ENCODE data around the gene RFTN1. TPM values are rescaled to one million over a fixed set of nuclear protein-coding genes. Genes with fewer than 3 reads are reported as not detected.

The RFTN1 gene
- total RNA-seq, 2 experiments from 2014 or later: 55.7 to 56.4 TPM

DNA sequence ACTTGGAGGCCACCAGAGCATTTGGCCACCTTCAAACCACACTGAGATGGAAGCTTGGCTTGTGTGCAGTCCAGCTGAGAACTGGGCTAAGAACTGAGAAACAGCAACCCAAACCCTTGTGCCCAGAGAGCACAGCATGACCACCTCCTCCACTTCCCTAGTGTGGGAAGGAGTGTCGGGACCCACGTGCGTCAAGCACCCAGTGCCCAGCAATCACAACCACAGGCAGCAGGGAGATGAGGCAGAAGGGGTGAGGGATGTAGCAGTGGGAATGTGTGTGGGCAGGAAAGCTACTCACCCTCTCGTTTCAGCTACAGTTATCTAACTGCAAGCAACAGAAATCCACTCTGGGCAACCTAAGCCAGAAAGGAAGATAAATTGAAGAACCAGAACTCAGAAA lies 25.0 kb upstream of the RFTN1 start:
- DNase-seq: no peak
- intact Hi-C loops (cut with DNase I, micrococcal nuclease): no loop called here
- no peak for ATAC-seq (ENCODE audit: poor library complexity)
- Histone ChIP-seq H3K27me3 (ENCODE audit: control insufficient read depth in 1 of 2, insufficient read depth in 2 of 2, low read length in 2 of 2) (peaks cover 0 to 5% of the 10 kb centered on the region in 2 experiments), H3K36me3 (ENCODE audit: insufficient read depth, low read length) (no peaks in the 10 kb centered on the region), H3K4me3 (ENCODE audit: low read length) (no peak overlapping the region), H3K4me1 (ENCODE audit: insufficient read depth, low read length) (no peaks in the 10 kb centered on the region), H3K9me3 (ENCODE audit: control insufficient read depth in 1 of 2, insufficient read depth in 1 of 2, low read length in 2 of 2) (no peaks in the 10 kb centered on the region), H3K27ac (ENCODE audit: low read depth in 1 of 2, low read length in 2 of 2) (no peak overlapping the region)
- no peaks in the 10 kb centered on the region for H3K36me3 Mint-ChIP-seq (ENCODE audit: low read depth)
- TF ChIP-seq, protein P1, sequence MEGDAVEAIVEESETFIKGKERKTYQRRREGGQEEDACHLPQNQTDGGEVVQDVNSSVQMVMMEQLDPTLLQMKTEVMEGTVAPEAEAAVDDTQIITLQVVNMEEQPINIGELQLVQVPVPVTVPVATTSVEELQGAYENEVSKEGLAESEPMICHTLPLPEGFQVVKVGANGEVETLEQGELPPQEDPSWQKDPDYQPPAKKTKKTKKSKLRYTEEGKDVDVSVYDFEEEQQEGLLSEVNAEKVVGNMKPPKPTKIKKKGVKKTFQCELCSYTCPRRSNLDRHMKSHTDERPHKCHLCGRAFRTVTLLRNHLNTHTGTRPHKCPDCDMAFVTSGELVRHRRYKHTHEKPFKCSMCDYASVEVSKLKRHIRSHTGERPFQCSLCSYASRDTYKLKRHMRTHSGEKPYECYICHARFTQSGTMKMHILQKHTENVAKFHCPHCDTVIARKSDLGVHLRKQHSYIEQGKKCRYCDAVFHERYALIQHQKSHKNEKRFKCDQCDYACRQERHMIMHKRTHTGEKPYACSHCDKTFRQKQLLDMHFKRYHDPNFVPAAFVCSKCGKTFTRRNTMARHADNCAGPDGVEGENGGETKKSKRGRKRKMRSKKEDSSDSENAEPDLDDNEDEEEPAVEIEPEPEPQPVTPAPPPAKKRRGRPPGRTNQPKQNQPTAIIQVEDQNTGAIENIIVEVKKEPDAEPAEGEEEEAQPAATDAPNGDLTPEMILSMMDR (IDR thresholded peaks at IDR 0.05): no peak
- ChIA-PET POLR2A (no interaction called here), CTCF (no interaction called here)
- no peak overlapping the region for H3K27ac Mint-ChIP-seq
- no peaks in the 10 kb centered on the region for H3K4me1 Mint-ChIP-seq (ENCODE audit: low read depth)
- no peaks in the 10 kb centered on the region for H3K9me3 Mint-ChIP-seq
- no peak overlapping the region for H3K4me3 Mint-ChIP-seq
- peaks cover 12% of the 10 kb centered on the region for H3K27me3 Mint-ChIP-seq

GRCh38 chr3:16536996-16537395 lies 23.5 kb upstream of the RFTN1 start:
- Histone ChIP-seq H3K27me3 (ENCODE audit: control insufficient read depth in 1 of 2, insufficient read depth in 2 of 2, low read length in 2 of 2) (peaks cover 0 to 5% of the 10 kb centered on the region in 2 experiments), H3K4me1 (ENCODE audit: insufficient read depth, low read length) (no peaks in the 10 kb centered on the region), H3K9me3 (ENCODE audit: control insufficient read depth in 1 of 2, insufficient read depth in 1 of 2, low read length in 2 of 2) (no peaks in the 10 kb centered on the region), H3K36me3 (ENCODE audit: insufficient read depth, low read length) (no peaks in the 10 kb centered on the region), H3K27ac (ENCODE audit: low read depth in 1 of 2, low read length in 2 of 2) (no peak overlapping the region), H3K4me3 (ENCODE audit: low read length) (no peak overlapping the region)
- peaks cover 12% of the 10 kb centered on the region for H3K27me3 Mint-ChIP-seq
- no peaks in the 10 kb centered on the region for H3K9me3 Mint-ChIP-seq
- no peak overlapping the region for H3K4me3 Mint-ChIP-seq
- H3K27ac Mint-ChIP-seq: no peak overlapping the region
- H3K4me1 Mint-ChIP-seq (ENCODE audit: low read depth): no peaks in the 10 kb centered on the region
- ChIA-PET POLR2A (no interaction called here), CTCF (interaction anchor here (1.0 kb wide), 1 partner anchor 21 kb away, joined by 3 read pairs; no protein-coding TSS in a partner anchor)
- H3K36me3 Mint-ChIP-seq (ENCODE audit: low read depth): no peaks in the 10 kb centered on the region
- DNase-seq (no peak), ATAC-seq (ENCODE audit: poor library complexity) (no peak)
- intact Hi-C loops (cut with DNase I, micrococcal nuclease): no loop called here
- TF ChIP-seq, protein P1 (IDR thresholded peaks at IDR 0.05): no peak

GRCh38 chr3:16536344-16536663 lies 22.8 kb upstream of the RFTN1 start:
- Mint-ChIP-seq H3K27ac (no peak overlapping the region), H3K27me3 (peaks cover 12% of the 10 kb centered on the region), H3K9me3 (no peaks in the 10 kb centered on the region), H3K36me3 (ENCODE audit: low read depth) (no peaks in the 10 kb centered on the region), H3K4me3 (no peak overlapping the region), H3K4me1 (ENCODE audit: low read depth) (no peaks in the 10 kb centered on the region)
- CTCF ChIA-PET: no interaction called here
- ATAC-seq (ENCODE audit: poor library complexity): no peak
- POLR2A ChIA-PET: no interaction called here
- H3K4me3 ChIP-seq (ENCODE audit: low read length): no peak overlapping the region
- no peak for DNase-seq
- H3K4me1 ChIP-seq (ENCODE audit: insufficient read depth, low read length): no peaks in the 10 kb centered on the region
- no peak overlapping the region for H3K27ac ChIP-seq (ENCODE audit: low read depth in 1 of 2, low read length in 2 of 2)
- no peaks in the 10 kb centered on the region for H3K9me3 ChIP-seq (ENCODE audit: control insufficient read depth in 1 of 2, insufficient read depth in 1 of 2, low read length in 2 of 2)
- intact Hi-C loops (cut with DNase I, micrococcal nuclease): no loop called here
- H3K36me3 ChIP-seq (ENCODE audit: insufficient read depth, low read length): no peaks in the 10 kb centered on the region
- TF ChIP-seq, protein P1 (IDR thresholded peaks at IDR 0.05): no peak
- H3K27me3 ChIP-seq (ENCODE audit: control insufficient read depth in 1 of 2, insufficient read depth in 2 of 2, low read length in 2 of 2): peaks cover 0 to 5% of the 10 kb centered on the region in 2 experiments

Data from CD4-positive, alpha-beta T cell (primary cell).